Spleen (tissue), 11 donors: ENCODE data around the gene KIZ. TPM values are rescaled to one million over a fixed set of nuclear protein-coding genes. Genes with fewer than 3 reads are reported as not detected.
A peak's percentile ranks its signal among the peaks of the same experiment; 100 is the strongest.

Experiments used
- DNase-seq: peaks from one replicate; pipeline ENCODE4 v3.0.0-alpha.2; 2020
- H3K27ac ChIP-seq, 8 donors: fragments of 200-600 bp; sonication (generic) in 7 of 8; 1 replicate in 4 of 8; 2 replicates in 4 of 8; pipeline versions ENCODE4 v1.5.0 to v1.8.0; 2016 to 2021; ENCODE audit warnings: inconsistent platforms in 4 of 8, mild to moderate bottlenecking in 4 of 8, moderate library complexity in 1 of 8
- H3K27me3 ChIP-seq, 7 donors: fragments of 200-600 bp; sonication (generic) in 6 of 7; replicated peaks in 1 of 7; 1 replicate in 4 of 7; 2 replicates in 3 of 7; pipeline versions ENCODE4 v1.5.0 to v1.8.0; 2016 to 2021; ENCODE audit warnings: inconsistent platforms in 3 of 7, mild to moderate bottlenecking in 1 of 7
- H3K36me3 ChIP-seq, 6 donors: fragments of 200-600 bp; sonication (generic) in 5 of 6; 1 replicate in 4 of 6; 2 replicates in 2 of 6; pipeline versions ENCODE4 v1.5.0 to v1.8.0; 2016 to 2021; ENCODE audit warnings: inconsistent platforms in 2 of 6
- H3K4me1 ChIP-seq, 6 donors: fragments of 200-600 bp; sonication (generic) in 5 of 6; 1 replicate in 3 of 6; 2 replicates in 3 of 6; pipeline versions ENCODE4 v1.5.0 to v1.8.0; 2016 to 2021; ENCODE audit warnings: inconsistent platforms in 3 of 6
- H3K4me3 ChIP-seq, 8 donors: fragments of 200-600 bp; sonication (generic) in 7 of 8; 1 replicate in 4 of 8; 2 replicates in 4 of 8; pipeline versions ENCODE4 v1.5.0 to v1.8.0; 2016 to 2021; ENCODE audit warnings: inconsistent platforms in 4 of 8, mild to moderate bottlenecking in 4 of 8, moderate library complexity in 2 of 8
- H3K9me3 ChIP-seq, 8 donors: fragments of 200-600 bp; sonication (generic) in 7 of 8; 1 replicate in 4 of 8; 2 replicates in 4 of 8; pipeline versions ENCODE4 v1.5.0 to v1.8.0; 2016 to 2021; ENCODE audit warnings: inconsistent platforms in 4 of 8
- POLR2A ChIP-seq, 3 donors: fragments of 450-650 bp; IDR thresholded peaks; one replicate each; pipeline ENCODE4 v1.5.1; 2017; ENCODE audit warnings: antibody characterized with exemption in 3 of 3, mild to moderate bottlenecking in 1 of 3
- POLR2AphosphoS5 ChIP-seq, 3 donors: sonication (generic); formaldehyde crosslinking; IDR thresholded peaks; one replicate each; pipeline ENCODE4 v1.5.1; 2017; ENCODE audit warnings: antibody characterized with exemption in 3 of 3
- WGBS, 5 donors: extraction: QIAGEN DNeasy Blood & Tissue Kit in 3 of 5; methylation state at CpG; one replicate each; pipeline versions ENCODE4 v1.1.5 to v1.1.7; 2013 to 2018; 5-methylcytosine and 5-hydroxymethylcytosine counted together
- intact Hi-C: fragments of 100-400 bp; cut with DNase I; formaldehyde crosslinking; loops from one replicate; pipeline ENCODE4 v1.15.0; 2023; ENCODE audit warnings: low total_unique reads
- polyA plus RNA-seq, 3 donors: library from polyadenylated mRNA; stranded (reverse); fragments of 200-250 nt; gene quantifications; one replicate each; pipeline ENCODE4 v1.2.1, GENCODE V29; 2013
- total RNA-seq, 7 donors: library from RNA; depleted of rRNA in 3 of 7; stranded (reverse); fragments of >200 nt in 3 of 7; fragmentation: NEBNext Ultra II Directional in 4 of 7; extraction: Animal tissue kit (Norgen Biotek cat#: 25700) in 4 of 7; gene quantifications; one replicate each; pipeline versions ENCODE4 v1.1.0 to v1.2.1, GENCODE V29; 2016 to 2021
- TF ChIP-seq, protein P1 (sequence below), 11 experiments: fragments of 200-600 bp in 7 of 11; fragments of 450-650 bp in 4 of 11; sonication (generic) in 4 of 11; IDR thresholded peaks in 8 of 11; conservative IDR thresholded peaks in 3 of 11; 1 replicate in 7 of 11; 2 replicates in 4 of 11; pipeline versions ENCODE4 v1.4.0 to v1.8.0; 2016 to 2021; ENCODE audit warnings: antibody characterized with exemption in 11 of 11, inconsistent platforms in 4 of 11, mild to moderate bottlenecking in 1 of 11
- donor health status: healthy with polysubstance abuse.
- donor health status: DM: no; HTN: no; CAD: no; lungs with moderate emphysema.
- donor health status: DM: no; HTN: no; CAD: no.
- donor health status: Bipolar disorder and iron deficiency.
- donor health status: healthy.
- donor health status: DM: no; HTN: no; CAD: no.
- donor health status: DM: yes; HTN: yes; CAD: no.

Gene KIZ
- total and polyA plus RNA-seq, 10 donors, result 9.5 to 57.9 (median 20.2) TPM

GRCh38 chr20:21182832-21183563 is 57.1 kb downstream of the KIZ start:
- Histone ChIP-seq H3K4me3 (no peak overlapping the region), H3K27ac (peak overlapping the region in 1 of 8 donors; percentile 22), H3K4me1 (no peaks in the 10 kb centered on the region), H3K36me3 (peaks cover 0 to 19% (median 0%) of the 10 kb centered on the region in 6 donors), H3K9me3 (peaks cover 0 to 2% (median under 1%) of the 10 kb centered on the region in 8 donors), H3K27me3 (no peaks in the 10 kb centered on the region)
- intact Hi-C loops, result no loop called here
- DNase-seq, result no peak
- no peak for TF ChIP-seq POLR2AphosphoS5 (IDR thresholded peaks at IDR 0.05)
- no peak for TF ChIP-seq POLR2A (IDR thresholded peaks at IDR 0.05)
- TF ChIP-seq, protein P1, sequence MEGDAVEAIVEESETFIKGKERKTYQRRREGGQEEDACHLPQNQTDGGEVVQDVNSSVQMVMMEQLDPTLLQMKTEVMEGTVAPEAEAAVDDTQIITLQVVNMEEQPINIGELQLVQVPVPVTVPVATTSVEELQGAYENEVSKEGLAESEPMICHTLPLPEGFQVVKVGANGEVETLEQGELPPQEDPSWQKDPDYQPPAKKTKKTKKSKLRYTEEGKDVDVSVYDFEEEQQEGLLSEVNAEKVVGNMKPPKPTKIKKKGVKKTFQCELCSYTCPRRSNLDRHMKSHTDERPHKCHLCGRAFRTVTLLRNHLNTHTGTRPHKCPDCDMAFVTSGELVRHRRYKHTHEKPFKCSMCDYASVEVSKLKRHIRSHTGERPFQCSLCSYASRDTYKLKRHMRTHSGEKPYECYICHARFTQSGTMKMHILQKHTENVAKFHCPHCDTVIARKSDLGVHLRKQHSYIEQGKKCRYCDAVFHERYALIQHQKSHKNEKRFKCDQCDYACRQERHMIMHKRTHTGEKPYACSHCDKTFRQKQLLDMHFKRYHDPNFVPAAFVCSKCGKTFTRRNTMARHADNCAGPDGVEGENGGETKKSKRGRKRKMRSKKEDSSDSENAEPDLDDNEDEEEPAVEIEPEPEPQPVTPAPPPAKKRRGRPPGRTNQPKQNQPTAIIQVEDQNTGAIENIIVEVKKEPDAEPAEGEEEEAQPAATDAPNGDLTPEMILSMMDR (IDR thresholded peaks at IDR 0.05 in 8 of 11, conservative IDR thresholded peaks at IDR 0.05 in 3 of 11), result no peak
- WGBS, 5 donors, result 76 to 91% (median 84%) methylated on average over 7 of the region's 7 CpGs

DNA sequence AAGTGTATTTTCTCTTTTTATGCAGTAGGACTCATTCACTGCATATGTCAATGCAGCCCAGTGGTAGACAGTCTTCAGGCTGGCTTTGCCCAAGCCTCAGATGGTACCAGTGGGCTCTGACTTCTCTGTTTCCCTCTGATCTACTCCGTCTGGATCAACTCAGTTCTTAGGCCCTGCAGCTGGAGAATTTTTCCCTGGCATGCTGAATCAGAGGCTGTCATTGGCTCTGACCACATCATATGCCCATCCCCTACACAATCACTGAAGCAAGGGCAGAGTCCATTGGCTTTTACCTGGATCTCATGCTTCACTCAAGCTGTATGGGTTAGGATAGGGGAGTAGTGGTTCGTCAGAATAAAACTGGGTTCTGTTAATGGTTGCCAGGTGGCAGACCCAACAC is 57.8 kb downstream of the KIZ start:
- Histone ChIP-seq H3K27ac (no peak overlapping the region), H3K27me3 (no peaks in the 10 kb centered on the region), H3K4me3 (no peak overlapping the region), H3K4me1 (no peaks in the 10 kb centered on the region), H3K9me3 (no peaks in the 10 kb centered on the region), H3K36me3 (peaks cover 0 to 19% (median 0%) of the 10 kb centered on the region in 6 donors)
- 83 to 97% (median 90%) methylated on average over 2 of the region's 2 CpGs for WGBS, 5 donors
- DNase-seq, result no peak
- intact Hi-C loops, result no loop called here
- TF ChIP-seq, protein P1 (IDR thresholded peaks at IDR 0.05 in 8 of 11, conservative IDR thresholded peaks at IDR 0.05 in 3 of 11), result no peak
- TF ChIP-seq POLR2A (IDR thresholded peaks at IDR 0.05) (no peak), POLR2AphosphoS5 (IDR thresholded peaks at IDR 0.05) (no peak)

DNA sequence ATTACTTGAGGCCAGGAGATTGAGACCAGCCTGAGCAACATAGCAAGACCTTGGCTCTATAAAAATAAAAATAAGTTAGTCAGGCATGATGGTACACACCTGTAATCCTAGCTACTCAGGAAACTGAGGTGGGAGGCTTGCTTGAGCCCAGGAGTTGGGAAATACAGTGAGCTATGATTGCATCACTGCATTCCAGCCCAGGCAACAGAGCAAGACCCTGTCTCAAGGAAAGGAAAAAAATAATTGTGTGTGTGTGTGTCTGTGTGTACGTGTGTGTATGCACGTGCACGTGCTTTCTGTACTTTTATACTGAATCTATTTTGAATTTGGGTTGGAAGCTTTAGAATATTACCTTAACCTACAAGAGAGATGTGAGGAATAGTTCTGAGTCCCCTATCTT is 58.9 kb downstream of the KIZ start:
- Histone ChIP-seq H3K4me3 (no peak overlapping the region), H3K36me3 (peaks cover 0 to 23% (median 0%) of the 10 kb centered on the region in 6 donors), H3K4me1 (no peaks in the 10 kb centered on the region), H3K27me3 (no peaks in the 10 kb centered on the region), H3K27ac (no peak overlapping the region), H3K9me3 (no peaks in the 10 kb centered on the region)
- WGBS, 5 donors, result 87 to 97% (median 96%) methylated on average over 3 of the region's 3 CpGs
- no peak for DNase-seq
- TF ChIP-seq, protein P1 (IDR thresholded peaks at IDR 0.05 in 8 of 11, conservative IDR thresholded peaks at IDR 0.05 in 3 of 11), result no peak
- TF ChIP-seq POLR2A (IDR thresholded peaks at IDR 0.05) (no peak), POLR2AphosphoS5 (IDR thresholded peaks at IDR 0.05) (no peak)
- intact Hi-C loops, result no loop called here

GRCh38 chr20:21185849-21186248 is 60.0 kb downstream of the KIZ start:
- Histone ChIP-seq H3K36me3 (peaks cover 0 to 27% (median 0%) of the 10 kb centered on the region in 6 donors), H3K27ac (no peak overlapping the region), H3K4me3 (no peak overlapping the region), H3K27me3 (no peaks in the 10 kb centered on the region), H3K9me3 (no peaks in the 10 kb centered on the region), H3K4me1 (no peaks in the 10 kb centered on the region)
- no peak for DNase-seq
- TF ChIP-seq POLR2A (IDR thresholded peaks at IDR 0.05) (no peak), POLR2AphosphoS5 (IDR thresholded peaks at IDR 0.05) (no peak)
- TF ChIP-seq, protein P1 (IDR thresholded peaks at IDR 0.05 in 8 of 11, conservative IDR thresholded peaks at IDR 0.05 in 3 of 11), result no peak
- intact Hi-C loops, result no loop called here
- WGBS, 5 donors, result 93 to 97% (median 94%) methylated on average over 5 of the region's 5 CpGs
